ENCODE results near the gene POLDIP3.
"Not testable (repeated sequence)": the region's sequence is repeated elsewhere in the genome, so short reads cannot be mapped to it uniquely, and the experiment has no call there.

Gene POLDIP3

GRCh38 chr22:42617155-42617983 is 2.7 kb upstream of the POLDIP3 start:
- no peak for DNase-seq

DNA sequence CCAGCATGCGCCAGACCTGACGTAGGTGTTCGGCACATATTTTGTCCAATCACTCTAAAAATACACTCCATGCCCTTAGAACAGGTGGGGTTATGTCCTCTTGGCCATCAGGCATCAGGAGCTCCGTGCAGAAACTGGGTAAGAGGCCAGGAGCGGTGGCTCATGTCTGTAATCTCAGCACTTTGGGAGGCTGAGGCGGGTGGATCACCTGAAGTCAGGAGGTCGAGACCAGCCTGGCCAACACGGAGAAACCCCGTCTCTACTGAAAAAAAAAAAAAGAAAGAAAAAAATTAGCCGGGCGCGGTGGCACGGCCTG is 1.1 kb upstream of the POLDIP3 start:
- DNase-seq = not testable (repeated sequence)

GRCh38 chr22:42615092-42615859 is 593 bp upstream of the POLDIP3 start:
- DNase-seq = peak; percentile 80

GRCh38 chr22:42613872-42614301 is 796 bp downstream of the POLDIP3 start:
- DNase-seq = no peak

- DNase-seq = no peak
Measured at GRCh38 chr22:42612336-42612735, 2.3 kb downstream of the POLDIP3 start.

DNA sequence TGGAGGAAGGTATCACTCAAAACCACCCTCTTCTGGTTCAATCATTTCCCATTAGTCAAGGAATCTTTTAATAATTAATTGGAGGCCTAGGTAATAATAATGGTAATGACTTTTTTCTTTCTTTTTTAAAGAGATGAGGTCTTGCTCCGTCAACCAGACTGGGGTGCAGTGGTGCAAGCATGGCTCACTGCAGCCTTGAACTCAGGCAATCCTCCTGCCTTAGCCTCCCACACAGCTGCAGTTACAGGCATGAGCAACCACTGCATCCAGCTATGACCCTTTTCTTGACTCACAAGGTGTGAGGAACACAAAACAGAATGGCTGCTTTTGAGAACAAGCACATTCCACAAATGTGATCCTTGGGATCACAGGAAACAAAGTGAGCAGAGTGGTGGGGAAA is 3.6 kb downstream of the POLDIP3 start:
- DNase-seq = no peak

DNA sequence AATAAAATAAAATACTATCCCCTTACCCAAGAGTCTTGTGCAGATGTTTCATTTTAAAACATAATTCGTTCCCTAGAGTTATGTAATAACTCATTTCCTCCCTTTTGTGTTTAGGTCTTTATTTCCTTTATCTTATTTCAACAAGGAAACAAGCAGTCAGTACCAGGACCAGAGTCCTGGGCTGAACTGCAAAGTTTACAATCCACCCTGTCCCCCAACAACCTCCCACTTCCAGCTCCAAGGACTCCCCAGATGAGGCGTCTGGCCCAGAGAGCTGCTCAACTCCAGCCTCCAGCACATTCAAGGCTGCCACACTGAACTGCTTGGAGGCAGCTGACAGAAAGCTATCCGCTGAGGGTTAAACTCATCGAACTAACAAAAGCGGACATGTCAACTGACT is 4.5 kb downstream of the POLDIP3 start:
- DNase-seq = no peak

DNA sequence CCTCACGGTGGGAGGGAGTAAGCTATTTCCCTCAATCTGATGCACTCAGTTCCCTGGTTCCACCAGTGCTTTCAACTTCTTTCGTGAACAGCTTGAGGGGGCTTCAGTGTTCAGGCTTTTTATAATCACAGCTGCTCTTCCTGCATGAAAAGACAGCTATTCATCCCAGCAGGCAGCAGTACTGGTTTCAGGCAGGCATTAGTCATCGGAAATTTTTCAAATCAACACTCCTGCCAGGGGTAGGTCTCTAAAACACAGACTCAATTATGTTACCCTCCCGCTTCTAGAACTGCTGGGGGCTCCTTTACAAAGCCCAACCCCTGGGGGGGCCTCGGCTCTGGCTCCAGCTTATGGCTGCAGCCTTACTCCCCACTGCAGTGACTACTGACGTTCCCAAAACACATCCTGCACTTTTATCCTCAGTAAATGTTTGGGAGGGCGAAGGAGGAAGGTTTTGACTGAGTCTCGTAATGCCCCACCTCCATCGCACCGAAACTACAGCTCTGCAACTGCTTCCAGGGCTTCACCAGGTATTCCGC is 5.8 kb downstream of the POLDIP3 start:
- no peak for DNase-seq

DNA sequence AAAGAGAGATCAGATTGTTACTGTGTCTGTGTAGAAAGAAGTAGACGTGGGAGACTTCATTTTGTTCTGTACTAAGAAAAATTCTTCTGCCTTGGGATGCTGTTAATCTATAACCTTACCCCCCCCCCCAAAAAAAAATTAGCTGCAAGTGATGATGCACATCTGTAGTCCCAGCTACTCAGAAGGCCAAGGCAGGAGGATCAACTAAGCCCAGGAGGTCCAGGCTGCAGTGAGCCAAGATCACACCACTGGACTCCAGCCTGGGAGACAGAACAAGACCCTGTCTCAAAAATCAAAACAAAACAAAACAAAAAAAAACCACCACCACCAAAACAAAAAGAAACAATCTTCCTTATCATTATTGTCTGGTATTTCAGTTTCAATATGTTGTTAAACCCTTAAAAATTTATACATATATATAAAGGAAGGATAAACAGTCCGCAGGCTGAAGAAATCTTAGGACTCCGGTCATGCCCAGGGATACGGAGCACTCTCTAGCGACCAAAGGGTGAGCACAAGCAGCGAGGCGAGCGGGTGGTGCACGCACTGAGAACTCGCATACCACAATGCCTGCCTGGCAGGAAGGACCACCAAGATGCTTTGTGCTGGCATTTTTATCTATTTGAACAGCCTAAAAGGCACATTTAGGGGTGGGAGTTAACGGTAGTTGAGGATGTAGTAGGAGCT is 6.4 kb downstream of the POLDIP3 start:
- DNase-seq = no peak

DNA sequence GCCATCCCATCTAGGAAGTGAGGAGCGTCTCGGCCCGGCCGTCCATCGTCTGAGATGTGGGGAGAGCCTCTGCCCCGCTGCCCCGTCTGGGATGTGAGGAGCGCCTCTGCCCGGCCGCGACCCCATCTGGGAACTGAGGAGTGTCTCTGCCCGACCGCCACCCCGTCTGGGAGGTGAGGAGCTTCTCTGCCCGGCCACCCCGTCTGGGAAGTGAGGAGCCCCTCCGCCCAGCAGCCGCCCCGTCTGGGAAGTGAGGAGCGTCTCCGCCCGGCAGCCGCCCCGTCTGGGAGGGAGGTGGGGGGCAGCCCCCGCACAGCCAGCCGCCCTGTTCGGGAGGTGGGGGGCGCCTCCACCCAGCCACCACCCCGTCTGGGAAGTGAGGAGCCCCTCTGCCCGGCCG is 7.0 kb downstream of the POLDIP3 start:
- not testable (repeated sequence) for DNase-seq

- DNase-seq = no peak
Measured at GRCh38 chr22:42604403-42604802, 10.3 kb downstream of the POLDIP3 start.

DNA sequence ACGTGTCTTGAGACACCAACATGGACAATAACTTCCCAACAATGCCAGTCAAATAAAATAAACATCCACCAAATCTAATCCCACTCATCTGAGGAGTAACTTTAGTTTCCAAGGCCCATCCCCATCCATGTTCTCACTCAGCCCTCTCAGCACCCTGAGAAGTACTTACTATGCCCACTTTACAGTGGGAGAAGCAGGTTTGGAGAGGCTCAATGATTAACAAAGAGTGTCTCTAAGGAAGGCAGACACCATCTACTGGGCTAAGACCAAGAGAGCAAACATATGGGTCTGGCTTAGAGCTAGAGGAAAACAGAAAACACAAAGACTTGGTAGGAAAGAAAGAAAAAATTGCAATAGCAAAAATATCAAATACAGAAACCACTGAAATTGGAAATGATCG is 11.3 kb downstream of the POLDIP3 start:
- DNase-seq = no peak

- no peak for DNase-seq
Measured at GRCh38 chr22:42602470-42602869, 12.2 kb downstream of the POLDIP3 start.

- no peak for DNase-seq
Measured at GRCh38 chr22:42601879-42602465, 12.7 kb downstream of the POLDIP3 start.

DNA sequence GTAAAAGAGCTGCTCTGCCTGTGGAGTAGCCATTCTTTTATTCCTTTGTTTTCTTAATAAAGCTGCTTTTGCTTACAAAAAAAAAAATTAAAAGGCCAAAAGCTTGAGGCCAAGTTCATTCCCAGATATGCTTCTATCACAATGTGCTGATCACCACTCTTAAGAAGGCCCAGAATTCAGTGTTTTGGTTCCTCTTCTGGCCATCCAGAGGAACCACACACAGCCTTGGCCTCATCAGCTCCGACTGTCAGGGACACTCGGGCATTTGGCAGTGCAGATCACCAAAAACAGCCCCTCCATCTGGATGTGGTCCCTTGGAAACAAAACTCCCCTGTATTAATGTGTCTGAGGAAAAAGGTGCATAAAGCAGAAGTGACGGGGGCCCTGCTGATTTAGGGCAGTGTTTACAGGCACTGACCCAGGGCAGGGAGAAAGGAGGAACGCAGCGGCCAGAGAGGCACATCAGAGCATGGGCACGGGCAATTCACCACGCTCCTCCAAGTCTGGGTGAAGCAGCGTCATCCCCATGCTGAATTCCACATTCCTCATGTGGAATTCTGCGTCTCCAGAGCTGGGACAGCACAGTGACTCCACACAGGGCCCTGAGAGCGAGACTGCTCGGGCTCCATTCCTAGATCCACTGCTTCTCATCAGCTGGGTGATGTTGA is 17.7 kb downstream of the POLDIP3 start:
- DNase-seq = no peak

DNA sequence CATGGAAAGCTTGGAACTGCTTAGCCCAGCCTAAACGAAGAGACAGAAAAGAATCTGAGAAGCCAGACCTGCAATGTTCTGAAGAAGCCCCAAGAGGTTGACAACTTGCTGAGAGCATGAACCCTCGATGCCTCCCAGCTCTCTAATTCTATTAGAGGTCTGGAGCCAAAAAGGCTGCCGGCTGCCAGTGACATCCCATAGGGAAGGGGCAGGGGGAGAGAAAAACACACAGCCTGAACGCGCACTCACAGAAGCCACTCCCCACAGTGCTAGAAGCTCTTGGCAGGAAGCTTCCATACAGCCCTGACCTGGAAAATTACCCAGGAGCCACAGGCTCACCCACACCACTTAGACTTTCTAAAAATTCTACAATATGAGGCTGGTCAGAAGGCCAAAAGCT is 18.3 kb downstream of the POLDIP3 start:
- DNase-seq = no peak

DNA sequence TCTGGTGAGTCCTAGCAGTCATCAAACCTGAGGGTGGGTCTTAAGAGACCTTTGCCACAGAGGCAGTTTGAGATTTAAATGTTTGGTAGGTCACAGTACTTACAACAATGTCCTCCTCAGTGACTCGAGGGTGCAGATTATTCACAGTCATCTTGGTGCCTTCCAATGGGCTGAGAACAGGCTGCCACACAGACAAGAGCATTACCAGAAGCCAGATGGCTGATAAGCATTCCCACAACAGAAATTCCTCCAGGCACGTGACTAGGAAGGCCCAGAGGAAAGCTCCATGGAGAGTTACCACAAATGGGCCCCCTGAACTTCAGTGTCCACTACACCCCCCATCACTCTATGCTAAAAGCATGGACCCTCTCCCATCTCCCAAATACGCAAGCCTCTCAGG is 19.2 kb downstream of the POLDIP3 start:
- no peak for DNase-seq

DNA sequence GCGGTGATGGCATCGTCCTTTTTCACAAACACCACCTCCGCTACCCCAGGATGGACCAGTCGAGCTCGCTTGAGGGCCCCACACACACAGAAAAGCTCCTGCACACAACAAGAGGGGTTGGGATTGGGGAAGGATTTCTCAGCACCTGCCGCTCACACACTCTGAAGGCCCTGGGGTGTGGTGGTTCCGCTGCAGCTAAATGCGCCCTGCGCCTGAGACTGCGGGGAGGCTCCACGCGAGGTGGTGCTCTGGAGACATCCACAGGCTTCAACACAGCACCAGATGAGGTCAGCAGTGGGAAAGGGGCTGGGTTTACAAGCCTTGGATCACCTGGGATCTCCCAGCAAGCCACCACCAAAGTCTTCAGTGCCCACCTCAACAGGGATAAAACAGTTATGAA is 22.7 kb downstream of the POLDIP3 start:
- DNase-seq = no peak

DNA sequence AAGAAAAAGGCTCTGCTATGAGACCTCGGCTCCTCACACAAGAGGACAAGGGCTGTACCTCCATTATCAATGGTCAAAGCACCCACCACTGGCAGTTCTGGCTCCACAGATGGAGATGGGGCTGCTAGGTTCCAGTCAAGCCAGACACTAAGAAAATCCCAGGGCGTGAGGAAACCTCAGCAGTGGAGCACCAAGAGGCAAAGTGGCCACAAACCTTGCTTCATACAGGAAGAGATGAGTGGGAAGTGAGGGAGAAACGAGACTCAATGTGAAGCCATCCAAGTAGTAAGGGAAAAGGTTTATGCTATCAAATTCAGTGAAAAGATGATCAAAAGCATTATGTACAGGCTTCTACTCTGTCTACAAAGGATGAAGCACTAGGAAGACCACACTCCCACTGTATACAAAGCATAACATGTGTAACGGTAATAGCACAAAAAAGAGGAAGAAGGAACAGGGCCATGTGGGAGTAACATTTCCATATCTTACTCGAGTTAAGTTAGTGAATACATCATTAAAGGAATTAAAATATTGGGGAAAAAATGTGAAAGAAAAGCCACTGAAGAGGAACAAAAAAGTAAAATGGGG is 27.0 kb downstream of the POLDIP3 start:
- DNase-seq = no peak

DNA sequence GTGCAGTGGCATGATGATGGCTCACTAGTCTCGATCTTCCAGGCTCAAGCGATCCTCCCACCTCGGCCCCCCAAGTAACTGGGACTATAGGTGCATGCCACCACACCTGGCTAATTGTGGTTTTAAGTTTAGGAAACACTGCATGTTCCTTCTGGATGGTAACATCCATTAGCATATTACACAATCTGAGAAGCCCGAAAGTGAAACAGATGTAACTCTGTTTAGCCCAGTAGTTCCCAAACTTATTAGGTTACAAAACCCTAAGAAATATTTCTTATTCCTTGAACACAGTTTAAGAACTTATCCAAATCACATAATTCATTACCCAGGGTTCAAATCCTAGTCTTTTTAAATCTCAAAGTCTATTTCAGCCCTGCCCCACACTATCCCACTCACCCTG is 28.3 kb downstream of the POLDIP3 start:
- DNase-seq = no peak

- DNase-seq = no peak
Measured at GRCh38 chr22:42585096-42585495, 29.6 kb downstream of the POLDIP3 start.

GRCh38 chr22:42584364-42584940 is 30.2 kb downstream of the POLDIP3 start:
- no peak for DNase-seq

Data from NCI-H510A treated with DMSO at 0.1 percent for 48 hours (cell line).